Prostate gland (tissue), 2 donors: ENCODE measurements around the gene CAPRIN1.
A peak's percentile ranks its signal among the peaks of the same experiment; 100 is the strongest.

ENCODE experiments used
- CTCF ChIP-seq, 4 experiments: fragments of 200-600 bp in 2 of 4; fragments of 450-650 bp in 2 of 4; sonication (generic) in 2 of 4; IDR thresholded peaks; 1 replicate in 3 of 4; 2 replicates in 1 of 4; pipeline ENCODE4 v1.5.1; 2016 to 2019; ENCODE audit warnings: antibody characterized with exemption in 4 of 4, mild to moderate bottlenecking in 2 of 4, moderate library complexity in 2 of 4
- POLR2AphosphoS5 ChIP-seq: sonication (generic); formaldehyde crosslinking; IDR thresholded peaks from one replicate; pipeline ENCODE4 v1.6.1; 2017; ENCODE audit warnings: antibody characterized with exemption

GRCh38 chr11:34052036-34052607 lies 591 bp downstream of the CAPRIN1 start:
- TF ChIP-seq CTCF (IDR thresholded peaks at IDR 0.05) (no peak), POLR2AphosphoS5 (peak; percentile 58)
